Loucy (cell line): ENCODE measurements around the gene CDH26.
A peak's percentile ranks its signal among the peaks of the same experiment; 100 is the strongest.

Experiments used
- H2AFZ ChIP-seq: fragments of 200-600 bp; sonication (generic); 2 replicates; pipeline ENCODE4 v1.6.0; 2016; ENCODE audit warnings: antibody characterized with exemption, mild to moderate bottlenecking, low read length, moderate library complexity
- H3F3A ChIP-seq: fragments of 200-600 bp; 2 replicates; pipeline ENCODE4 v1.6.0; 2016; ENCODE audit warnings: antibody characterized with exemption, low read depth, mild to moderate bottlenecking
- H3K27me3 ChIP-seq: fragments of 200-600 bp; sonication (generic); 2 replicates; pipeline ENCODE4 v1.6.1; 2014; ENCODE audit warnings: low read length, mild to moderate bottlenecking; ENCODE audit not compliant: insufficient read depth, poor library complexity, severe bottlenecking
- H3K36me3 ChIP-seq: fragments of 200-600 bp; sonication (generic); 2 replicates; pipeline ENCODE4 v1.6.1; 2016; ENCODE audit warnings: low read length; ENCODE audit not compliant: insufficient read depth
- H3K4me1 ChIP-seq: fragments of 200-600 bp; sonication (generic); 2 replicates; pipeline ENCODE4 v1.5.1; 2014; ENCODE audit warnings: low read length, mild to moderate bottlenecking; ENCODE audit not compliant: insufficient read depth, poor library complexity, severe bottlenecking
- H3K4me2 ChIP-seq: fragments of 200-600 bp; sonication (generic); 2 replicates; pipeline ENCODE4 v1.6.0; 2014; ENCODE audit warnings: antibody characterized with exemption, low read length, low read depth, mild to moderate bottlenecking; ENCODE audit not compliant: poor library complexity, severe bottlenecking
- H3K4me3 ChIP-seq: fragments of 200-600 bp; sonication (generic); 2 replicates; pipeline ENCODE4 v1.5.1; 2014; ENCODE audit warnings: low read length, mild to moderate bottlenecking, mixed read lengths; ENCODE audit not compliant: poor library complexity, severe bottlenecking
- H3K79me2 ChIP-seq: fragments of 200-600 bp; sonication (generic); 2 replicates; pipeline ENCODE4 v1.6.1; 2014; ENCODE audit warnings: low read length; ENCODE audit not compliant: insufficient read depth
- H3K9ac ChIP-seq: fragments of 200-600 bp; sonication (generic); 2 replicates; pipeline ENCODE4 v1.6.0; 2014; ENCODE audit warnings: mild to moderate bottlenecking, low read depth, low read length, moderate library complexity; ENCODE audit not compliant: poor library complexity, severe bottlenecking
- H3K9me2 ChIP-seq: fragments of 200-600 bp; sonication (generic); replicated peaks from 2 replicates; pipeline ENCODE4 v1.6.1; 2016; ENCODE audit warnings: low read depth, low read length, mixed read lengths
- H3K9me3 ChIP-seq: fragments of 200-600 bp; sonication (generic); 2 replicates; pipeline ENCODE4 v1.6.1; 2014; ENCODE audit warnings: mild to moderate bottlenecking, antibody characterized with exemption, low read length, low read depth; ENCODE audit not compliant: insufficient read depth
- H4K20me1 ChIP-seq: fragments of 200-600 bp; sonication (generic); 2 replicates; pipeline ENCODE4 v1.6.0; 2014; ENCODE audit warnings: antibody characterized with exemption, low read length, mild to moderate bottlenecking; ENCODE audit not compliant: insufficient read depth, poor library complexity, severe bottlenecking
- CTCF ChIP-seq: fragments of 200-600 bp; sonication (generic); conservative IDR thresholded peaks from 2 replicates; pipeline ENCODE4 v1.5.1; 2014; ENCODE audit warnings: mild to moderate bottlenecking, antibody characterized with exemption, low read length
- EZH2phosphoT487 ChIP-seq: fragments of 200-600 bp; IDR thresholded peaks from 2 replicates; pipeline ENCODE4 v1.6.1; 2018; ENCODE audit warnings: antibody characterized with exemption, mild to moderate bottlenecking, moderate library complexity, borderline replicate concordance

Gene CDH26

DNA sequence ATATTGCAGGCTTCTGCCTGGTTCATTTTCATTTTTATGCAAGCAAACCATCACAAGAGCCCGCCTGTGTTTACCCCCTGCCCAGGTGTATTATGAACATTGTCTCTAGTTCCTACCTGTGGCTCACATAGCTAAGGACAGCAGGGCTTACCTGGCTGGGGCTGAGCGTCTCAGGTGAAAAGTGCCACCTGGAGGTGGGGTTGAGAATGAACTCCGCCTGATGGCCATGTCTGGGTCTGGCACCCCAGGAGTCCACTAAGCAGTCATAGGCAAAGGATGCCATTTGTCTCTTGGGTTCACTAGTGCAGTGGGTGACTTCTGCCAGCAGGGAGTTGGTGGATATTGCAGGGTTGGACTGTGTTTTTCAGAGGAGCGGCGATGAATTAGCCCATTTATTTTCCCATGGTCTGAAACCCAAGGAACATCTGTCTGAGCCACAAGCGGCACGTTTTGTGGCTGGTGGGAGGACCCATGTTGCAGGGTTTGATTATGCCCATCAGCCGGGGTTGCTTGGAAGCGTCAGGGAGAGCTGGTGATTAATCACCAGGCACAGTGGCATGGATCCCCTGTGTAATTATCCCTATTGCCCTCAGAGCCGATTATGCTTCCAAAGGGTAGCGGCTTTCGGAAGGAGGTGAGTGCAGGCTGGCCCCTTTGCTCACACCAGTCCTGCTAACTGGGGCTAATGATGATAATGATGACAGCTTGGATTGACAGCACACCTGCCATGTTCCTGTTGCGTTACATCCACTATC, 92.1 kb downstream of the CDH26 start:
- H3K4me3 ChIP-seq: no peak overlapping the region
- no peaks in the 10 kb centered on the region for H3F3A ChIP-seq
- H3K79me2 ChIP-seq: peaks cover under 1% of the 10 kb centered on the region; the same call in 1 of the 2 replicates
- no peak overlapping the region for H2AFZ ChIP-seq
- no peak overlapping the region for H3K4me2 ChIP-seq
- no peaks in the 10 kb centered on the region for H4K20me1 ChIP-seq
- H3K9ac ChIP-seq: no peak overlapping the region
- TF ChIP-seq CTCF: peak; percentile 61
- TF ChIP-seq EZH2phosphoT487: no peak
- no peaks in the 10 kb centered on the region for H3K9me3 ChIP-seq
- no peaks in the 10 kb centered on the region for H3K27me3 ChIP-seq
- H3K9me2 ChIP-seq: no peaks in the 10 kb centered on the region
- H3K36me3 ChIP-seq: no peaks in the 10 kb centered on the region
- peaks cover 11% of the 10 kb centered on the region for H3K4me1 ChIP-seq

DNA sequence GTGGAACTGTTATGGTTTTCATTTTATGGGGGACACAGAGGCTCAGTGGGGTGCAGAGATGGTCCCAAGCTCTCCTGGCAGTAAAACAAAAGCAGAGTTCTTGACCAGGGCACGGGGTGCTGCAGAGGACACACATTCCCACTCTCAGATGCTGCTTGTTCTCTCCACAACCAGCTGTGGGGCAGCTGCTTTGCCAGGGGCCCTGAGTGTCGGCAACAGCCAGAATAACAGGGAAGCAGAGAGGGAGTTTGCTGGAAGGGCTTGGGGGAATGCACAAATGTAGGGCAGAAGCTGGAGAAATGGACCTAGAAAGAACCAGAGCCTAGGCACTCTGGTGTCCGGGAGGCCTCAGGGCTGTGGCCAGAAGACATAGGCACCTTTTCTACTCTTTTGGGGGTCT, 93.7 kb downstream of the CDH26 start:
- Histone ChIP-seq H3K9me3 (no peaks in the 10 kb centered on the region), H3K9ac (no peak overlapping the region), H3K4me1 (peaks cover 18% of the 10 kb centered on the region), H3K9me2 (no peaks in the 10 kb centered on the region), H3K27me3 (no peaks in the 10 kb centered on the region), H3K4me2 (no peak overlapping the region), H4K20me1 (no peaks in the 10 kb centered on the region), H3K36me3 (no peaks in the 10 kb centered on the region), H2AFZ (no peak overlapping the region), H3K79me2 (peaks cover 16% of the 10 kb centered on the region), H3F3A (no peaks in the 10 kb centered on the region), H3K4me3 (no peak overlapping the region)
- TF ChIP-seq CTCF: no peak
- TF ChIP-seq EZH2phosphoT487: no peak

DNA sequence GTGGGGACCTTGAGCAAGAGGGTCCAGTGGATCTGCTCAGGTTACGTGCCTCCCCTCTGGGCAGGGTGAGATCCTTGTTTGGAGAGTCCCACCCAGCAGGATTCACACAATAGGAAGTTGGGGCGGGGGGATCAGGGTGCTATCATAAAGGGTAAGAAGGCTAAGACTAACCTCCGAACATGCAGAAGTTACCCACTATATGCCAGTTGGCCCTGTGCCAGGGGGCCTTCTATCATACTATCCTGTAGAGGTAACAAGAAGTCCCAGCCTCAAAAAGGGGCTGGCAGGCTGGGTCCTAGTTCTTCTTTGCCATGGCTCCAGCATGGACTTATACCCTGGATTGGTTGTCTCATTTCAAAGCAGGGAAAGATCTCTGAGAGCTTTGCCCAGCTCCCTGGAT, 94.1 kb downstream of the CDH26 start:
- Histone ChIP-seq H3K9ac (no peak overlapping the region), H3K9me3 (no peaks in the 10 kb centered on the region), H2AFZ (no peak overlapping the region), H3K36me3 (no peaks in the 10 kb centered on the region), H3F3A (no peaks in the 10 kb centered on the region; the same call in 1 of the 2 replicates), H3K79me2 (peaks cover 20% of the 10 kb centered on the region), H3K4me1 (peaks cover 22% of the 10 kb centered on the region), H4K20me1 (no peaks in the 10 kb centered on the region), H3K4me3 (no peak overlapping the region), H3K4me2 (no peak overlapping the region), H3K27me3 (no peaks in the 10 kb centered on the region), H3K9me2 (no peaks in the 10 kb centered on the region)
- TF ChIP-seq EZH2phosphoT487: no peak
- TF ChIP-seq CTCF: no peak
